GM12878 (cell line): ENCODE results near the gene IFITM5. TPM values are rescaled to one million over a fixed set of nuclear protein-coding genes. Genes with fewer than 3 reads are reported as not detected.

Source experiments
- BHLHE40 ChIP-seq, 2 experiments: fragments of 450-650 bp in 1 of 2; IDR thresholded peaks; 2 replicates each; pipeline ENCODE4 v1.6.1; 2011 to 2017; ENCODE audit warnings: low read depth in 2 of 2, borderline replicate concordance in 1 of 2, improper control_type of control experiment in 1 of 2, low read length in 1 of 2, mild to moderate bottlenecking in 1 of 2
- BRCA1 ChIP-seq: IDR thresholded peaks from 2 replicates; pipeline ENCODE4 v1.6.1; 2011; ENCODE audit warnings: low read depth, low read length, improper control_type of control experiment
- CBX3 ChIP-seq: fragments of 200-600 bp; sonication (generic); IDR thresholded peaks from 2 replicates; pipeline ENCODE4 v1.6.1; 2016; ENCODE audit warnings: low read depth, borderline replicate concordance
- DPF2 ChIP-seq: fragments of 450-650 bp; IDR thresholded peaks from 2 replicates; pipeline ENCODE4 v1.6.1; 2017; ENCODE audit warnings: mild to moderate bottlenecking
- ESRRA ChIP-seq: IDR thresholded peaks from 2 replicates; pipeline ENCODE4 v1.6.1; 2012; ENCODE audit warnings: mild to moderate bottlenecking, low read length, improper control_type of control experiment
- FOXK2 ChIP-seq: fragments of 450-650 bp; IDR thresholded peaks from 2 replicates; pipeline ENCODE4 v1.6.1; 2017; ENCODE audit warnings: mild to moderate bottlenecking, moderate library complexity
- GABPA ChIP-seq: IDR thresholded peaks from 2 replicates; pipeline ENCODE4 v1.6.1; 2014; ENCODE audit warnings: antibody characterized with exemption, low read depth, mild to moderate bottlenecking, inconsistent platforms
- HDAC6 ChIP-seq: fragments of 200-600 bp; sonication (generic); IDR thresholded peaks from one replicate; pipeline ENCODE4 v1.8.0; 2017; ENCODE audit warnings: antibody characterized with exemption; ENCODE audit not compliant: unreplicated experiment
- IKZF1 ChIP-seq: fragments of 450-650 bp; conservative IDR thresholded peaks from 2 replicates; pipeline ENCODE4 v1.6.1; 2017; ENCODE audit warnings: antibody characterized with exemption, mild to moderate bottlenecking
- NFYB ChIP-seq: IDR thresholded peaks from 2 replicates; pipeline ENCODE4 v1.6.1; 2011; ENCODE audit warnings: low read depth, mild to moderate bottlenecking, low read length, improper control_type of control experiment, moderate library complexity; ENCODE audit not compliant: insufficient read depth
- RFX5 ChIP-seq: IDR thresholded peaks from 2 replicates; pipeline ENCODE4 v1.6.1; 2011; ENCODE audit warnings: low read depth, low read length, improper control_type of control experiment
- SREBF1 ChIP-seq: IDR thresholded peaks from 2 replicates; pipeline ENCODE4 v1.6.1; 2012; ENCODE audit warnings: mild to moderate bottlenecking, low read length
- STAT1 ChIP-seq: fragments of 450-650 bp; conservative IDR thresholded peaks from 2 replicates; pipeline ENCODE4 v1.6.1; 2014; ENCODE audit warnings: antibody characterized with exemption, mild to moderate bottlenecking
- TAF1 ChIP-seq: IDR thresholded peaks from 2 replicates; pipeline ENCODE4 v1.6.1; 2011; ENCODE audit warnings: mild to moderate bottlenecking, low read depth, low read length, borderline replicate concordance
- TBL1XR1 ChIP-seq: IDR thresholded peaks from 2 replicates; pipeline ENCODE4 v1.6.1; 2012; ENCODE audit warnings: low read depth, low read length, improper control_type of control experiment
- TCF3 ChIP-seq: IDR thresholded peaks from 2 replicates; pipeline ENCODE4 v1.6.1; 2012; ENCODE audit warnings: low read depth, mild to moderate bottlenecking, low read length, borderline replicate concordance; ENCODE audit not compliant: insufficient read depth
- ZNF217 ChIP-seq: fragments of 450-650 bp; IDR thresholded peaks from 2 replicates; pipeline ENCODE4 v1.6.1; 2017; ENCODE audit warnings: antibody characterized with exemption, mild to moderate bottlenecking
- ZNF274 ChIP-seq: IDR thresholded peaks from one replicate; pipeline ENCODE4 v1.8.0; 2011; ENCODE audit not compliant: insufficient read length, insufficient read depth
- ZNF384 ChIP-seq: IDR thresholded peaks from 2 replicates; pipeline ENCODE4 v1.6.1; 2012; ENCODE audit warnings: low read depth, mild to moderate bottlenecking, low read length, improper control_type of control experiment, borderline replicate concordance
- polyA plus RNA-seq, 11 experiments: library from polyadenylated mRNA; depleted of rRNA in 4 of 11; unstranded in 6 of 11; stranded (reverse) in 5 of 11; fragments of >200 nt; fragmentation: Nextera tagmentation in 4 of 11; fragmentation: Illumina TruSeq in 1 of 11; extraction: Ambion mirVana in 4 of 11; extraction: Trizol in 1 of 11; gene quantifications; 1 replicate in 1 of 11; 2 replicates in 10 of 11; pipeline versions ENCODE4 v1.2.1 to v1.2.3, GENCODE V29; 2011 to 2016; ENCODE audit warnings: inconsistent platforms in 2 of 11, missing spikeins in 2 of 11, low read depth in 1 of 11
- total RNA-seq, 4 experiments: library from RNA; depleted of rRNA in 3 of 4; stranded (reverse); fragments of >200 nt in 3 of 4; fragmentation: Illumina TruSeq in 1 of 4; extraction: Trizol in 1 of 4; gene quantifications; 2 replicates each; pipeline versions ENCODE4 v1.2.1 to v1.2.3, GENCODE V29; 2013 to 2021
- TF ChIP-seq, protein P1 (sequence below): IDR thresholded peaks from 2 replicates; pipeline ENCODE4 v1.6.1; 2011; ENCODE audit warnings: borderline replicate concordance, low read depth, mild to moderate bottlenecking, moderate library complexity, mixed read lengths, low read length; ENCODE audit not compliant: insufficient read depth; ENCODE audit errors: extremely low read length
- TF ChIP-seq, protein P2 (sequence below): fragments of 450-650 bp; IDR thresholded peaks from 2 replicates; pipeline ENCODE4 v1.6.1; 2017; ENCODE audit warnings: mild to moderate bottlenecking
- TF ChIP-seq, protein P3 (sequence below): IDR thresholded peaks from 2 replicates; pipeline ENCODE4 v1.6.1; 2011; ENCODE audit warnings: borderline replicate concordance, low read depth, mild to moderate bottlenecking, moderate library complexity, low read length; ENCODE audit not compliant: insufficient read depth, poor library complexity, severe bottlenecking

The IFITM5 gene
- total and polyA plus RNA-seq, 10 of the 15 experiments (the other 5 are each of a cell fraction or from before 2014, with no cell fraction given), result not detected

- TF ChIP-seq, protein P1, sequence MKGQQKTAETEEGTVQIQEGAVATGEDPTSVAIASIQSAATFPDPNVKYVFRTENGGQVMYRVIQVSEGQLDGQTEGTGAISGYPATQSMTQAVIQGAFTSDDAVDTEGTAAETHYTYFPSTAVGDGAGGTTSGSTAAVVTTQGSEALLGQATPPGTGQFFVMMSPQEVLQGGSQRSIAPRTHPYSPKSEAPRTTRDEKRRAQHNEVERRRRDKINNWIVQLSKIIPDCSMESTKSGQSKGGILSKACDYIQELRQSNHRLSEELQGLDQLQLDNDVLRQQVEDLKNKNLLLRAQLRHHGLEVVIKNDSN, result no peak
- TF ChIP-seq BHLHE40 (IDR thresholded peaks at IDR 0.05; ENCODE audit: borderline replicate concordance in 1 of 2, low read depth in 2 of 2, low read length in 1 of 2) (no peak), ESRRA (peak; percentile 64; the same call in 1 of the 2 replicates), ZNF274 (no peak), ZNF217 (no peak), FOXK2 (no peak), DPF2 (peak; percentile 80), ZNF384 (no peak), STAT1 (no peak), CBX3 (no peak), BRCA1 (no peak), TAF1 (no peak), GABPA (no peak), HDAC6 (no peak), IKZF1 (peak; percentile 91), RFX5 (no peak), NFYB (no peak), TCF3 (no peak), TBL1XR1 (no peak), SREBF1 (no peak)
- TF ChIP-seq, protein P2, sequence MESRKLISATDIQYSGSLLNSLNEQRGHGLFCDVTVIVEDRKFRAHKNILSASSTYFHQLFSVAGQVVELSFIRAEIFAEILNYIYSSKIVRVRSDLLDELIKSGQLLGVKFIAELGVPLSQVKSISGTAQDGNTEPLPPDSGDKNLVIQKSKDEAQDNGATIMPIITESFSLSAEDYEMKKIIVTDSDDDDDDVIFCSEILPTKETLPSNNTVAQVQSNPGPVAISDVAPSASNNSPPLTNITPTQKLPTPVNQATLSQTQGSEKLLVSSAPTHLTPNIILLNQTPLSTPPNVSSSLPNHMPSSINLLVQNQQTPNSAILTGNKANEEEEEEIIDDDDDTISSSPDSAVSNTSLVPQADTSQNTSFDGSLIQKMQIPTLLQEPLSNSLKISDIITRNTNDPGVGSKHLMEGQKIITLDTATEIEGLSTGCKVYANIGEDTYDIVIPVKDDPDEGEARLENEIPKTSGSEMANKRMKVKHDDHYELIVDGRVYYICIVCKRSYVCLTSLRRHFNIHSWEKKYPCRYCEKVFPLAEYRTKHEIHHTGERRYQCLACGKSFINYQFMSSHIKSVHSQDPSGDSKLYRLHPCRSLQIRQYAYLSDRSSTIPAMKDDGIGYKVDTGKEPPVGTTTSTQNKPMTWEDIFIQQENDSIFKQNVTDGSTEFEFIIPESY, result no peak
- TF ChIP-seq, protein P3, sequence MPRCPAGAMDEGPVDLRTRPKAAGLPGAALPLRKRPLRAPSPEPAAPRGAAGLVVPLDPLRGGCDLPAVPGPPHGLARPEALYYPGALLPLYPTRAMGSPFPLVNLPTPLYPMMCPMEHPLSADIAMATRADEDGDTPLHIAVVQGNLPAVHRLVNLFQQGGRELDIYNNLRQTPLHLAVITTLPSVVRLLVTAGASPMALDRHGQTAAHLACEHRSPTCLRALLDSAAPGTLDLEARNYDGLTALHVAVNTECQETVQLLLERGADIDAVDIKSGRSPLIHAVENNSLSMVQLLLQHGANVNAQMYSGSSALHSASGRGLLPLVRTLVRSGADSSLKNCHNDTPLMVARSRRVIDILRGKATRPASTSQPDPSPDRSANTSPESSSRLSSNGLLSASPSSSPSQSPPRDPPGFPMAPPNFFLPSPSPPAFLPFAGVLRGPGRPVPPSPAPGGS, result no peak
These were observed 42.2 kb downstream of the IFITM5 start (continued) for GRCh38 chr11:256952-257737.
